ENCODE results near the gene TBX4. TPM values are rescaled to one million over a fixed set of nuclear protein-coding genes. Genes with fewer than 3 reads are reported as not detected.

The TBX4 gene
- total RNA-seq, 3 donors from 2014 or later = 0.80 TPM; not detected in 2

DNA sequence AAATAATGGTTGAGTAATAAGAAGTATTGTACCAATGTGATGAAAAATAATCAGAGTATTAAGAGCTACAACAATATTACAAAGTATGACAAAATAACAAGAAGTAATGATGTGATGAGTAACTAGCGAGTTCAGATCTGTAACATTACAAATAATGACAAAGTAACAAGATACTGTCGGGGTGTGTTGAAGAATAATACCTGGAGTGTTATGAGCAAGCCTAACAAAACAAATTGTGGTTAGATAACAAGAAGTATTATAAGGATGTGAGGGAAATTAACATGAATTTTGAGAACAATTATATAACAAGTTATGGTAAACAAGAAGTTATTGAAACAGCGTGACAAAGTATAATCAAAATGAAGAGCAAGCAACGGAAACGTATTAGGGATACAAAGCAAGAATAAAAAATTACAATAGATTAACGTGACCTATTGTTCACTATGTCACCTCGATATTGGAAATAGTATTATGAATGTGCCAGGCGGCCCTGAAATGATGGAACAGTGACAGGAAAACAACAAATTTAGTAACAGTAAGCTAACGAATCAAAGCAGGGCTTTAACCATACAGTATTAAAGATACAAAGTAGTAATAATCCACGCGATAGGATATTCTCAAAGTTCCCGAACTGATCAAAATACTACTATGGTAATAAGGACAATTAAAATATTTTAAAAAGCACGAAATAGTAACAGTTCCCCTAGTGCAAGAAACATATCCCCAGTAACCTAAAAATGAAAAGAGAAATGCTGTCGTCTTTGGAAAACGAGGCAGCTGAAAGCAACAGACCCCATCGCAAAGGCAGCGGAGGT is 1.6 kb downstream of the TBX4 start:
- TF ChIP-seq POLR2A (IDR thresholded peaks at IDR 0.05) = no peak
- no peak for TF ChIP-seq POLR2AphosphoS5 (IDR thresholded peaks at IDR 0.05)
- TF ChIP-seq, protein P1, sequence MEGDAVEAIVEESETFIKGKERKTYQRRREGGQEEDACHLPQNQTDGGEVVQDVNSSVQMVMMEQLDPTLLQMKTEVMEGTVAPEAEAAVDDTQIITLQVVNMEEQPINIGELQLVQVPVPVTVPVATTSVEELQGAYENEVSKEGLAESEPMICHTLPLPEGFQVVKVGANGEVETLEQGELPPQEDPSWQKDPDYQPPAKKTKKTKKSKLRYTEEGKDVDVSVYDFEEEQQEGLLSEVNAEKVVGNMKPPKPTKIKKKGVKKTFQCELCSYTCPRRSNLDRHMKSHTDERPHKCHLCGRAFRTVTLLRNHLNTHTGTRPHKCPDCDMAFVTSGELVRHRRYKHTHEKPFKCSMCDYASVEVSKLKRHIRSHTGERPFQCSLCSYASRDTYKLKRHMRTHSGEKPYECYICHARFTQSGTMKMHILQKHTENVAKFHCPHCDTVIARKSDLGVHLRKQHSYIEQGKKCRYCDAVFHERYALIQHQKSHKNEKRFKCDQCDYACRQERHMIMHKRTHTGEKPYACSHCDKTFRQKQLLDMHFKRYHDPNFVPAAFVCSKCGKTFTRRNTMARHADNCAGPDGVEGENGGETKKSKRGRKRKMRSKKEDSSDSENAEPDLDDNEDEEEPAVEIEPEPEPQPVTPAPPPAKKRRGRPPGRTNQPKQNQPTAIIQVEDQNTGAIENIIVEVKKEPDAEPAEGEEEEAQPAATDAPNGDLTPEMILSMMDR (IDR thresholded peaks at IDR 0.05) = no peak
- peaks cover 0 to 7% of the 10 kb centered on the region in 2 donors for H3K9me3 ChIP-seq
- H3K27ac ChIP-seq = no peak overlapping the region
- no peaks in the 10 kb centered on the region for H3K36me3 ChIP-seq
- intact Hi-C loops (cut with DNase I; ENCODE audit: low total_unique reads) = no loop called here
- peaks cover 0 to 5% of the 10 kb centered on the region in 2 donors for H3K4me1 ChIP-seq
- no peak for DNase-seq (ENCODE audit: low spot score in 2 of 2)
- peaks cover 9 to 79% of the 10 kb centered on the region in 2 donors for H3K27me3 ChIP-seq
- peak overlapping the region in 1 of 3 donors; percentile 22 for H3K4me3 ChIP-seq

DNA sequence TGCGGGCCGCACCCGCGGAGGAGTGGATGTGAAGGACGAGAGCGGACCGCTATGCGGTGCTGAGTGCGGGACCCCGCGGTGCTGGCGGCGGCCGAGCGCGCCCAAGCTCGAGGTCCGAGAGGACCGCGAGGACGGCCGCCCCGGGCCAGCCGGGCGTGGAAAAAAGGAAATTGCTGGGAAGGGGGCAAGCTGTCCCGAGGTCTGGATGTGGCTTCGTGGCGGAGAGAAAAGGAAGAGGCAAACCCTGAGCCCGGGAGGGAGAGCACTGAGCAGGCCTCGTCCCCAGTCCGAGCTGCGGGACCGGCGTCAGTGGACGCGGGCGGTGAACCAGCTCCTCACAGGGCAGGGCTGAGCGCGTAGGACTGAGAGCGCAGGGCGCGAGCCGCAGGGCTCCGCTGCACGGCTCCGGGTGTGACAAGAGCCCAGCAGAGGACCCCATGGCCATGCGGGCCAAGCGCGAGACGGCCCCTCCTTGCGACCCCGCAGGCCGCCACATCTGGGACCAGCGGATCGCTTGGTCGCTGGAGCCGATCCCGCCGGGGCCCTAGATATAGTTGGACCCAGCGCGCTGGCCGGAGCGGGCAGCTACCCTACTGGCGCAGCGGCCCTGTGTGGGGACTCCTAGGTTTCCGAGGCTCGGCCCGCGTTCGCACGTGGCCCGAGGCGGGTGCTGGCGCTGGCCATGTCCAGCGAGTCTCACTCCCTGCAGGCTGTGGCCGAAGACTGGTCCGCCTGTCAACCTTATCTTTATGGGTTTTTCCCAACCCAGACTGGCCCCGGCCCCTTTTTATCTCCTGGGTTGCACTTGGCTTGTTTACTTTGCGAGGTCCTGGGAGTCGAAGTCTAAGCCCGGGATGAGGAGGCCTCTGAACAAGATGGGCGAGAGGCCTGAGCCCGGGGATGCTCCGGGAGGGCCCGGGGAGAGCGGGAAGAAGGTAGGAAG is 2.4 kb downstream of the TBX4 start:
- peak in 1 of 2 donors; percentile 15 for DNase-seq (ENCODE audit: low spot score in 2 of 2)
- TF ChIP-seq POLR2A (IDR thresholded peaks at IDR 0.05) = no peak
- TF ChIP-seq, protein P1 (IDR thresholded peaks at IDR 0.05) = no peak
- no peak for TF ChIP-seq POLR2AphosphoS5 (IDR thresholded peaks at IDR 0.05)
- H3K27me3 ChIP-seq = peaks cover 9 to 88% of the 10 kb centered on the region in 2 donors
- H3K9me3 ChIP-seq = peaks cover 0 to 7% of the 10 kb centered on the region in 2 donors
- intact Hi-C loops (cut with DNase I; ENCODE audit: low total_unique reads) = no loop called here
- H3K27ac ChIP-seq = no peak overlapping the region
- H3K4me3 ChIP-seq = peak overlapping the region in 1 of 3 donors; percentile 22
- peaks cover 0 to 5% of the 10 kb centered on the region in 2 donors for H3K4me1 ChIP-seq
- H3K36me3 ChIP-seq = no peaks in the 10 kb centered on the region

GRCh38 chr17:61455324-61456060 is 3.3 kb downstream of the TBX4 start:
- Histone ChIP-seq H3K4me3 (no peak overlapping the region), H3K36me3 (no peaks in the 10 kb centered on the region), H3K27me3 (peaks cover 9 to 95% of the 10 kb centered on the region in 2 donors), H3K4me1 (peaks cover 0 to 5% of the 10 kb centered on the region in 2 donors), H3K27ac (no peak overlapping the region), H3K9me3 (peaks cover 0 to 7% of the 10 kb centered on the region in 2 donors)
- intact Hi-C loops (cut with DNase I; ENCODE audit: low total_unique reads) = no loop called here
- TF ChIP-seq, protein P1 (IDR thresholded peaks at IDR 0.05) = no peak
- DNase-seq (ENCODE audit: low spot score in 2 of 2) = peak in 1 of 2 donors; percentile 8

DNA sequence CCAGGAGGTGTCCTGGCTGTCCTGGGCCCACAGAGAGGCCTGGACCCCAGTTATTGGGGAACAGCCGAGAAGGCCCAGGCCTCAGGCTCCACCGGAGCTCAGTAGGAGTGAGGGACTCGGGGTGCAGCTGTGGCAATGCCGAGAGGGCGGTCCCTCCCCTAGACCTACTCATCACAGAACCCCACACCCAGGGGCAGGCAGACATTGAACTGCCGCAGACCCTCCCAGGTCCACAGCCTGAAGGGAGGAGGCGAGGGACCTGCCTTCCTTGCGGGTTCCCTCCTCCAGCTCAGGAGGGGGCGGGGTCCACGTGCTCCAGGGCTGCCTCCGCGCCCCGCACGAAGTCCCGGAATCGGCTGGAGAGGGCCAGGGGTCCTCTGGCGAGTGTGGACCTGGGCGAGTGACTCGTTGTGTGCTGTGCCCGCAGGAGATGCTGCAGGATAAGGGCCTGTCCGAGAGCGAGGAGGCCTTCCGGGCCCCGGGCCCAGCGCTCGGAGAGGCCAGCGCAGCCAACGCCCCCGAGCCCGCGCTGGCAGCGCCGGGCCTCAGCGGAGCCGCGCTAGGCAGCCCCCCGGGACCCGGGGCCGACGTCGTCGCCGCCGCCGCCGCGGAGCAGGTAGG is 3.9 kb downstream of the TBX4 start:
- TF ChIP-seq, protein P1 (IDR thresholded peaks at IDR 0.05) = no peak
- TF ChIP-seq POLR2A (IDR thresholded peaks at IDR 0.05) (no peak), POLR2AphosphoS5 (IDR thresholded peaks at IDR 0.05) (no peak)
- Histone ChIP-seq H3K27me3 (peaks cover 9 to 95% of the 10 kb centered on the region in 2 donors), H3K27ac (no peak overlapping the region), H3K4me3 (peak overlapping the region in 1 of 3 donors; percentile 57), H3K9me3 (peaks cover 0 to 7% of the 10 kb centered on the region in 2 donors), H3K36me3 (no peaks in the 10 kb centered on the region), H3K4me1 (peaks cover 0 to 5% of the 10 kb centered on the region in 2 donors)
- peak in 1 of 2 donors; percentile 10 for DNase-seq (ENCODE audit: low spot score in 2 of 2)
- intact Hi-C loops (cut with DNase I; ENCODE audit: low total_unique reads) = no loop called here

Data from breast epithelium (tissue), 4 donors.